HG03520 (cell line): ENCODE measurements around the gene AEN.
A peak's percentile ranks its signal among the peaks of the same experiment; 100 is the strongest.

ENCODE experiments used
- ATAC-seq: cut with Tn5 transposase; IDR thresholded peaks from one replicate; pipeline ENCODE4 v1.9.1; 2021; ENCODE audit warnings: mild to moderate bottlenecking, moderate library complexity; ENCODE audit not compliant: unreplicated experiment

AEN gene

DNA sequence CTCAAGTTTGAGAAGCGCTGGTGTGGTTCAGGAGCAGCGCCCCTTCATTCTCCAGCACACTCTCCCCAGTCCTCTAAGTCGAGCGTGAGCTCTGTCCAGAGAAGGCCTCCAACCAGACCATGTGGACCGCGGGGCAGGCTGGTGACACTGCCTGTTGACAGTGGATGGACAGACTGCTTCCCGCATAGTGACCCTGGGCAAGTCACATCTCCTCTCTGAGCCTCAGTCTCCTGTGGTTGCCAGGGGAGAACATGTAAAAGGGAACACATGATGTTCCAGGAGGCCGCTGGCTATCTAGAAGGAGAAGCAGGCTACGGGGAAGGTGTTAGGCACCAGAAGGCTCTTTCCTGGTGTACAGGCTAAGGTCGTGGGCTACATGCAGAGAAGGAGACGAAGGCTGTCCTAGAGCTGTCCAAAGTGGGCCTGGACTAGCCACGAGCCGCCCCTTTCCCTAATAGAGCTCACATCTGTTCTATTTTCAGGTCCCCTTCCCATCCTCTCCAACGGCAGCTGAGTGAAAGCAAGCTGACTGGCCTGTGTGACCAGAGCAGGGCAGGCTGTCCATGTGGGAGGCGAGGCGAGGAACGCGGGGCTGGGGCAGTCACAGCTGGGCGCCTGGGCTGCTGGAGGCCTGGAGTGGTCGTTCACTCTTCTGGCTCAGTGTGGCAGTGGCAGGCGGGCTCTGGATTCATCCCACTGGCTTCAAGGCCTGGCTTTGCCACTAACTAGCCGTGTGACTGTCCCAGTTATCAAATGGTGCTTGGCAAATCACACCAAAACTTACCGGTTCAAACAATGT, 28.8 kb downstream of the AEN start:
- ATAC-seq = peak; percentile 11

DNA sequence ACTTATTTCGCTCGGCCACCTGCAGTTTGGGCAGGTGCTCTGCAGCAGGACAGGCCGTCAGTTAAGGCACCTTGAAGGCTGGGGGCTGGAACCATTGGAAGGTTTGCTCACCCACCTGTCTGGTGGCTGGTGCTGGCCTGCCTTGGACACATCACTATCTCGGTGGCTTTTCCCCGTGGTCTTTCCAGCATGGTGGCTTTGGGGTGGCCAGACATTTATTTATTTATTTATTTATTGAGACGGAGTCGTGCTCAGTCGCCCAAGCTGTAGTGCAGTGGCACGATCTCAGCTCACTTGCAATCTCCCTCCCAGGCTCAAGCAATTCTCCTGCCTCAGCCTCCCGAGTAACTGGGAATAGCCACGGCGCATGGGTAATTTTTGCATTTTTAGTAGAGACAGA, 29.4 kb downstream of the AEN start:
- no peak for ATAC-seq

DNA sequence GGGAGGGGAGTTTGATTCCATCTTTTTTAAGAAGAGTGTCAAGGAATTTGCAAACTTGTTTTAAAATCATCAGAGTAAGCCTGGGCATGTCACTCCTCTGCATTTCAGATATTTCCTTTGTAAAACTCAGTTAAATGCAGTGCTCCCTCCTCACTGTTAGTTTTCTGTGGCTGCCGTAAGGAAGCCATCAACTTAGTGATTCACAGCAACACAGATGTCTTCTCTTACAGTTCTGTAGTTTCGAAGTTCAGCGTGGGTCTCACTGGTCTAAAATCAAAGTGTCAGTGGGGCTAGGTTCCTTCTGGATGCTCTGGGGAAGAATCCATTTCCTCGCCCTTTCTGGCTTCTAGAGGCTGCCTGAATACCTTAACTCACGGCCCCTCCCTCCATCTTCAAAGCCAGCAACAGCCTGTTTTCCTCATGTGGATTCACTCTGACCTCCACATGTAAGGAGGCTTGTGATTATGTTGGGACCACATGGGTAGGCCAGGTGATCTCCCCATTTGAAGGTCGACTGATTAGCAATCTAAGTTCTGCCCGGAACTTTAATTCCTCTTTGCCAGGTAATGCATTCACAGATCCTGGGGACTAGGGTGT, 30.1 kb downstream of the AEN start:
- no peak for ATAC-seq

DNA sequence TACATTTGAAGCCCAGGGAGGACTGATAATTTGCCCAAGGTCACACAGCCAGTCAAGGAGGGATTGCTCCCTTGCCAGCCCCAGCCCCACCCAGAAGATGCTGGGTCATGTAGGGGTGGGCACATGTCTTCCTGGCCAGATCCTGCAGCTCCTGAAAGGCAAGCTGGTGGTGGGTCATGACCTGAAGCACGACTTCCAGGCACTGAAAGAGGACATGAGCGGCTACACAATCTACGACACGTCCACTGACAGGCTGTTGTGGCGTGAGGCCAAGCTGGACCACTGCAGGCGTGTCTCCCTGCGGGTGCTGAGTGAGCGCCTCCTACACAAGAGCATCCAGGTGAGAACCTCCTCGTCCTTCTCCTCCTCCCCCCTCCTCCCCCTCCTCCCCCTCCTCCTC, 30.8 kb downstream of the AEN start:
- no peak for ATAC-seq

DNA sequence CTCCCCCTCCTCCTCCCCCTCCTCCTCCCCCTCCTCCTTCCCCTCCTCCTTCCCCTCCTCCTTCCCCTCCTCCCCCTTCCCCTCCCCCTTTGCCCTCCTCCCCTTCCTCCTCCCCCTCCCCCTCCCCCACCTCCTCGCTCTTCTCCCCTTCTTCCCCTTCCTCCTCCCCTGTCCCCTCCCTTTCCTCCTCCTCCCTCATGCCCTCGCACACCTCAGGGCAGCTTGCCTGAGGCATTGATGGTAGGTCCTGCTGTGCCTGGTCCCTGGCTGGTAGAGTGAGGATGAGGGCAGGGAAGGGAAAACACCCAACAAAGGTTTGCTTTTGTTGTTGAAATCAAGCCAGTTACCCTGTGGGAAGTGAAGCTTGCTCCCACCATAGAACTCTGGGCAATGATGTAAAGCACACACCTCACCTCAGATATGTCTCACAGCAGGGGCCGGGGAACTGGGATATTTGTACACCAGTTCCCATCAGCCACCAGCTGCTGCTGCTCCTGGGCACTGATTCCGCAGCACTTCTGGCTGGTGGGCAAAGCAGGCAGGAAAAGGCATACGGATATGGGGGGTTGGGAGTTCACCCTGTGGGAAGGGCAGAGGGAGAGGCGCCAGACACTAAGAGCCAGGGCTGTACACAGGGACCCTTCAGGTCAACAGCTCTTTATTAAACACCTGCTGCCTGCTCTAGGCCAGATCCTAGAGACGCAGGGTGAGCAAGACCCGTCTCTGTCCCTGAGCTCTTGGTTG, 31.5 kb downstream of the AEN start:
- no peak for ATAC-seq

DNA sequence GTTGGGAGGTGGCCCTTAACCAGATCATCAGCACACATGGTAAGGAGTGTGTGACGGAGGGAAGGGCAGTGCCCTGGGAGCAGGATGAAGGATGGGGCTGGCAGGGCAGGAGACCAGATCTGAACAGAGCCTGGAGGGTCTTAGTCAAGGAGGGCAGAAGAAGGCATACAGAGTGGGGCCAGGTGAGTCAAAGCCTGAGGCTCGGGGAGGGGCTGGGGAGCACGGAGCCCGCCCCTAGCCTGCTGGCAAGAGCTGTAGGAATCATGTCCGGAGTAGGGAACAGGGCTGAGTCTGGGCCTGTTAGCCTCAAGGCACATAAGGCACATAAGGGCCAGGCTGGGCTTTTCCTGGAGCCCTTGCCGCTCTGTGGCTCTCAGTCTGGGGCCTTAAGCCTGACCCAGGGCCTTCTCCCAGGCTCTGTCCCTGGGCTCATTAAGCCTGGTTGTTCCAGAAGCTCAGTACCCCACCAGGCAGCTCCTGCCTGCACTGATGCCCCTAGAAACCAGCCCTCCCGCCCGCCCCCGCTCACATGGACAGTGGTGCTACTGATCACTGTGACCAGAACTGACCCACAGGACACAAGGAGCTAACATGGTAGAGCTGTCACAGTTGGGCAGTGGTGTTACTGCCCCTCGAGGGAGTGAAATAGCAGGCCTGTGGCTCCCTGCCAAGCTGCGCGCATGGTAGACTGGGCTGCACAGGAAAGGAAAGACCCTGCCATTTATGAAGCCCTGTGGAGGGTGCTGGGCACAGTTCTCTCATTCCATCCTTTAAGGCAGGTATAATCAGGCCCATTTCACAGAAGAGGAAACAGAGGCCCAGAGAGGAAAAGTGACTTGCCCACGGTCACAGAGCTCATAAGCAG, 32.3 kb downstream of the AEN start:
- no peak for ATAC-seq

DNA sequence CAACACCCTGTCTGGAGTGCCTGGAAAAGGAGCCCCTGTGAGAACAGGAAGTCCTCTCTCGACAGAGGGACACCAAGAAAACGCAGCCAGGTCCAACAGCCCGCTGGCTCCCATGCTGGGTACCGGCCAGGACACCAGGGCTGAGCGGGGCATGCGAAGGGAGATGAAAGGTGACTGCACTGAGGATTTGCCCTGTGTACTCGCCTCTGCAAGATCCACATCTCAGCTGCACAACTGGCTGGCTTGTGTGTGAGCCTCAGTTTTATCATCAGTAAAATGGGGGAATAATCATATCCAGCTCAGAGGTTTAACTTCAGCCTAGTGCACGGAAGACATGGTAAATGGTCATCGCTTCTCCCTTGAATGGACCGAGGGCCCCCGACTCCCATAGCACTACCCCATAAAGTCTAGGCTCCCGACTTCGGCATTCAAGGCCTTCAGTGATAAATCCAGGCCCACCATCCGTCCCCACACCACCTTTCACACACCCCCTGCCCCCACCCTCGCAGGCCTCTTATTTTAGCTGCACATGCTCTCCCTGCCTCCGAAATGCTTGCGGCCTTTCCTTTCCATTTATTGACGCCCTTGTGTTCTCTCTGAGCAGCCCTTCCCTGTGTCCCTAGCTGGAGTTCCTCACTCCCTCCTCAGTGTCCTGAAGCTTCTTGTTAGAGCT, 33.4 kb downstream of the AEN start:
- ATAC-seq = no peak

DNA sequence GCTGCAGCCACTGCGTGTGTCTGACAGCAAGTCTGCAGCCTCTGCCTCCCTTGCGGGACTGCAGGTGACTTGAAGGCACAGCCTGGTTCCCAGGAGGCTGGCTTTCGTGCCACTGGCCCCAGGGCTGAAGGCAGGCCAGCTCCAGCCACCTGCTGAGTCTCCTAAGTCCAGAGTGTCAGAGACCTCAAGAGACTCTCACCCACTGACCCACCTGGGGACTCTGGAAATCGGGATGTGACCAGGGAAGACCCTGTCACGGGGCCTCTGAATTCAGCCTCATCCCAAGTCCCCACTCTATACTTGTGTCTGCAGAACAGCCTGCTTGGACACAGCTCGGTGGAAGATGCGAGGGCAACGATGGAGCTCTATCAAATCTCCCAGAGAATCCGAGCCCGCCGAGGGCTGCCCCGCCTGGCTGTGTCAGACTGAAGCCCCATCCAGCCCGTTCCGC, 34.0 kb downstream of the AEN start:
- ATAC-seq = no peak

DNA sequence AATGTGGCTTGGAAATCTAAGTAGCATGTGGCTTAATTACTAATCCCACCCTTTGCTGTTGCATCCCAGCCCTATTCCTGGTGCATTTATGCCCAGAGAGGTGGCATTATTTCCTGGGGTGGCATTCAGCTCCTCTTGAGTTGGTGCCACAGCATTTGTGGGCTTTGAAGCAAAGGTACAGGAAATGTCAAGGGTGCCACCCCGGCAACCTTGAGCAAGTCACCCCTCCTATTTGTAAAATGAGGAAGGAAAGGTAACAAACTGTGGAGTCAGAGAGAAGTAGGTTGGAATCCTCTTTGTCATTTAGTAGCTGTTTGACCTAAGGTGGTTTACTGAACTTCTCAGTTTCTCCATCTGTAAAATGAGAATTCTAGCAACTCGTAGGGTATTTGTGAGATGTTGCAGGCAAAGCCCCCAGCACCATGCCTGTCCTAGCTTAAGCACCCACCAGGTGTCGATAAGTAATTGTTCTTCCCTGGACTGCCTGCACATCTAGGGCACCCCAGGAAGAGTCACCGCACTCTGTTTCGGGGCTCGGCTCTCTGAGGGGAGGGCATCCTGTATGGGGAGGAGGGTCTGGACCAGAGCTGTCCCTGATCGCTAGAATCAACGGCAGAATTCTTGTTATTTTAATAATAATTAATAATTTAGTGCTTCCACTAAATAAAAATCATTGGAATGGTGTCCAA, 34.8 kb downstream of the AEN start:
- no peak for ATAC-seq

DNA sequence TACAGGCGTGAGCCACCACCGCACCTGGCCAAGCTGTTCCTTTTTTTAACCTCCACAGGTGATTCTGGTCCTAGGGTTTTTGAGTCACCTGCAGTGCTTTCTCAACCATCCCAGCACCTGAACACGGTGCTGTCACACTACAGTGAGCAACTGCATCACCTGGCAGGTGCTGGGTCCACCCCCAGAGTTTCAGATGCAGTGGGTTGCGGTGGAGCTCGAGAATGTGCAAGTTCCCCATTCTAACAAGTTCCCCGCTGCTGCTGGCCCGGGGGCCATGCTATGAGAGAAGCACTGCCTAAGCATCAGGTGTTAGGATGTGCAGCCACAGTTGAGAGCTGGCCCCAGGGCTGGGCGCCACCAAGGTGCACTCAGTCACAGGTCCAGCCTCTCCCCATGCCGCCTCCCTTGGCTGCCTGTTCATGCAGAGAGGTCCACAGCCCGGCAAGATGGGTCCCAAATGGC, 35.7 kb downstream of the AEN start:
- ATAC-seq = peak; percentile 93

DNA sequence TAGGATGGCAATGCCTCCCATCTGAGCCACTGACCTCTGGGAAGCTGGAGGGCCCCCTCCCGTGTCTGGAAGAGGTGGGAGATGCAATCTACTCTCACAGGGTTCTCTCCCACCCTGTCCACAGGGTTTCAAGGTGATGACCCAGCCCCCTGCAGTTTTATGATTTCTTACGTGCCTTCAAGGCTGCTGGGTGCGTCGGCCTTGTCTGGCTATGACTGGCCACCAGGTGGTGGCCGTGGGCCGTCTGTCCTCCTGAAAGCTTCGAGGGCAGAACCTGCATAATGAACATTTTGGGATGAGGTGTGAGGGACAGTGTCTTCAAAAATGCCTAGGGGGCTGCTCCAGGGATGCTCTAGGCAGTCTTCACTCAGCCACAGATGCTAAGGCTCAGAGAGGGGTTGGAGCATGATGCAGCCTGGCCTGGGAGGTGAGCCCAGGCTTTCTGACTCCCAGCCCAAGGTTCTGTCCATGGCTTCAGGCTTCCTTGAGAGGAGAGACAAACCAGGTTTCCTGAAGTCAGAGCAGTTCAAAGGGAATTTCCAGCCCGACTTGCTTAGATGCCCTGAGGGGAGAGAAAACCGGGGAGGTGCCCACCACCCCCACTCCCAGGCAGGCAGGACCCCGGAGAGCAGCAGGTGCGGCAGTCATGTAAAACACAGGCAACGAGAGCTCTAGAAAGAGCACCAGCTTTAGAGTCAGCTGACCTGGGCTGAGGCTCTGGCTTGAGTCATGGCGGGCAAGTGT, 36.4 kb downstream of the AEN start:
- no peak for ATAC-seq

DNA sequence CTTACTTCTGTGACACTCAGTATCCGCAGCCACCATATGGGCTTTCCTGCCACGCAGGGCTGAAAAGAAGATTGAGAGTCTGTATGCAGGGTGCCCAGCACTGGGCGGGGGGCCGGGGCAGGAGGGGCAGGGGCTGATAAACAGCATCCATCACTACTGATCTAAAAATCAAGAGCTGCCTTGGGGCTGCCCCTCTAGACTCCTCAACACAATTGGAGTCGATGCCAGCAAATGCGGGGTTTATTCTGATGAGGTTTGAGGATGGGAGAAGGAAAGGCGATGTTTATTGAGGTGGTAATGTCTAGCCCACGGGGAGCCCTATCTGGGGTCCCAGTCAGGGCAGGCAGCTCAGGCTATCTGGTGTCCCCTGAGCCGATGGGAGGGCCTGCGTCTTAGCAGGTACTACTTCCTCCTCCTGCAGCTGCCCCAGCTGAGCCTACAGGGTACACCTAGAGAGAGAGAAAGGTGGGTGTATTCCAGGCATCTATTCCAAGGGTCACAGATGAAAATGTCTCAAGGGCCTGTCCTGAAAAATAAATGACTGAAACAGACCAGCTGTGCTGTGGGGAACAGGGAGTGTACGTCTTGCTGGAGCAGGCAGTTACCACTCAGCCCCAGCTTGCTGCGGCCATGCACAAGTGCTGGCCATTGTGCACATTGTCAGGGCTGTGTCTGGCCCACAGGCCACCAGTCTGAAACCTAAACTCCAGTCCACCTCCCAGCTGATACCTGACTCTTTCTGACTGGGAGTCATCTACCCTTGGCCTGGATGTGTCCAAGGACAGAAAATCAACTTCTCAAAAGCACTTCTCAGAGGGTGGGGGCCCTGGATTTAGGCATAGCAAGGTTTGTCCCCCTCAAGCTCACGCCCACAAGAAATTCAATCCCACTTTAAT, 37.2 kb downstream of the AEN start:
- no peak for ATAC-seq

DNA sequence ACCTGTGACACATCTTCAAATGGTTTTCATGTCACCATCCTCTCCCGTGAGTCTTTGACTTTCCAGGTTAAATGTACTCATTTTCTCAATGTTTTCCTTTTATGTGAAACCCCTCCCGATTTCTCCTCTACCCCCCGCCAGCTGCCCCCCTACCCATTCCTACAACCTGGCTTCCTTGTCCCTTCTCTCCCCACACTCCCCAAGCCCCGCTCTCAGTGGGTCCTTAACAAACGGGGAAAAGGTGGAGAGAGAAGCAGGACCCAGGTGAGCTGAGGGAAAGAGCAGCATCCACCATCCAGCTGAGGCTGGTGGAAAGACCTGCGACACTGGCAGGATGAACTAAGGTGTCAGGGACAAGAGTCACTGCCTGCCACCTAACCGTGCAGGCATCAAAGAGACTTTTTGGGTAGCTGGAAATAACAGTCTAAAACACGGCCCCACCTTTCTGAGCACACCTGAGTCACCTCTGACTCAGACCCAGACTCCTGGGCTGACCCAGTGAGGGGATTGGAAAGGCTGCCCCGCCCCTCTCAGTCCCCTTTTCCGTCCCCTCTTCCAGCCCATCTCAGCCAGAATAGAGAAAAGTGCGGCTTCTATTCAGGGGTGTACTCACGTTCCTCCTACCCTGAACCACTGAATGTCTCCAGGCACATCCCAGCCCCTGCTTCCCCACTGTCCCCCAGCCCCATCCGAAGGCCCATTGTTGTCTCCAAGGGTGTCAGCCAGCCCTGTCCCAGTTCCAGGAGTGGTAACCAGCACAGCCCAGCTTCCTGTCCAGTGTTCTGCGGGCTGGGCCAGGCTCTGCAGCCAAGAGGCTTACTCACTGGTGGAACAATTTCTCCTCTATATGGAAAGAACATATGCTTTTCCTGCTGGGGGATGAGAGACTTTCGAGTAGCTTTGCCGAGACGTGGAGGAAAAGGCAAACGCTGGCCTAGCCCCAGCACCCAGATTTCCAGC, 38.1 kb downstream of the AEN start:
- ATAC-seq = no peak

DNA sequence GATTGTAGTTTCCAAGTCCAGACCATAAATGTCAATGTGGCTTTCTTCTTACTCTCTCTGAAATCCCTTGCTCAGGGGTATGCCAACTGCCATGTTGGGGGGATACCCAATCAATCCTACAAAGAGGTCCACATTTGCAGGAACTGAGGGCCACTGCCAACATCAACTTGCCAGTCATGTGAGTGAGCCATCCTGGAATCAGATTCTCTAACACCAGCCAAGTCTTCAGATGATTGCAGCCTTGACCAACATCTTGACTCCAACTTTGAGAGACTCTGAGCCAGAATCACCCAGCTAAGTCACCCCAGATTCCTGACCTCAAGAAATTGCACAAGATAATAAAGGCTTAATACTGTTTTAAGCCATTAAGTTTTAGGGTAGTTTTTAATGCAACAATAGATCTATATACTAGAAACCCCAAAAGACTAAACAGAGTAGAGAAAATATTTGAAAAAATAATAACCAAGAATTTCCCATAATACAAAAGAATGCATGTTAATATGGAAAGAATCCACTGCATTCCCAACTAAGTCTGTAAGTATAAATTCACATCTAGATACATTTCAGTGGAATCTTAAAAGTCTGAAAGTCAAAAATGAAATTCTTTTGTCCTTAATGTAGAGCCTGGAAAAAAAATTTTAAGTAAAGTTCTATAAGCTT, 40.0 kb downstream of the AEN start:
- ATAC-seq = no peak

DNA sequence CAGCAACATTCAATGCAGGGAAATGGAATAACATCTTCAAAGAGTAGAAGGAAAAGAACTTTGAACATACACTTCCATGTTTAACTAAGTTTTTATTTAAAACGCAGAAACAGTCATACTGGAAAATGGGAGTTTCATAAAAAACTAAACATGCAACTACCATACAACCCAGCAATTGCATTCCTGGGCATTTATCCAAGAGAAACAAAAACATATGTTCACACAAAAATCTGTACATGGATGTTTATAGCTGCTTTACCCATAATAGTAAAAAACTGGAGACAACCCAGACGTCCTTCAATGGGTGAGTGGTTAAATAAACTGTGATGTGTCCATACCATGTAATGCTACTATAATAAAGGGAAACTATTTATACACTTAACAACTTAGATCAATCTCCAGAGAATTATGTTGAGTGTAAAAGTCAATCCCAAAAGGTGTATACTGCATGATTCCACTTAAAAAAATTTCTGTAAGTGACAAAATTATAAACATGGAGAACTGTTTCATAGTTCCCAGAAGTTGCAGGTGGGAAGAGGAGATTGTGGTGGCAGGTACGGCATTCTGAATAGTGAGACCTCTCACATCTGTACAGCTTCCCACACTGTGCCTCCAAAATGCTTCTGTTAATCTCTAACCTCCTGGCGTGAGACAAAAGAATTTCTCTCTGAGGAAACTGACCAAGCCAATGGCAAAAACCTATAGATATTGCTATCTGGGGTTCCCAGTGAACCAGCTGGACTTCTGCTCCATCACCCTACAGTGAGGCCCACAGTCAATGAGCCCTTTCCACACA, 40.8 kb downstream of the AEN start:
- no peak for ATAC-seq
